NT2/D1 (cell line): ENCODE results near the gene CCDC15.

Experiments used
- SUZ12 ChIP-seq: IDR thresholded peaks from 2 replicates; pipeline ENCODE4 v1.6.1; 2011; ENCODE audit not compliant: insufficient read length, insufficient read depth; ENCODE audit errors: extremely low read depth
- YY1 ChIP-seq: IDR thresholded peaks from 2 replicates; pipeline ENCODE4 v1.6.1; 2011; ENCODE audit not compliant: insufficient read length, insufficient read depth
- ZNF274 ChIP-seq: IDR thresholded peaks from 2 replicates; pipeline ENCODE4 v1.6.1; 2011; ENCODE audit warnings: mild to moderate bottlenecking, low read depth, low read length

DNA sequence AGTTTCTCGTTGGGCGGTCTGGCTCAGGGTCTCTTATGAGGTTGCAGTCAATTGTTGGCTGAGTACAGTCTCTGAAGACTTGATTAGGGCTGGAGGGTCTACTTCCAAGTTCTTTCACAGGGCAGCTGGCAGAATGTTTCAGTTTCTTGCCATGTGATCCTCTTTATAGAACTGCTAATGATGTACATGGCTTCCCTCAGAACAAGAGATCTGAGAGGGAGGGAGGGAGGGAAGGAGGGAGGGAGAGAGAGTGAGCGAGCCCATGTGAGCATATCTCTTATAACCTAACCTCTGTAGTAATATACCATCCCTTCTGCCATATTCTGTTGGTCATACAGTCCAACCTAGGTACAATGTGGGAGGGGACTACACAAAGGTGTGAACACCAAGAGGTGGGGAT, 2.7 kb upstream of the CCDC15 start:
- no peak for TF ChIP-seq ZNF274
- TF ChIP-seq YY1 = no peak
- TF ChIP-seq SUZ12 = no peak
